NAMALWA (cell line): ENCODE measurements around the gene IL37.
"Not testable (repeated sequence)": the region's sequence is repeated elsewhere in the genome, so short reads cannot be mapped to it uniquely, and the experiment has no call there.

ENCODE experiments used
- DNase-seq: peaks from one replicate; pipeline ENCODE4 v3.0.0-alpha.2; 2015; ENCODE audit warnings: low spot score

Gene IL37

GRCh38 chr2:112889976-112890375, 21.0 kb upstream of the IL37 start:
- no peak for DNase-seq

GRCh38 chr2:112891385-112891831, 19.6 kb upstream of the IL37 start:
- no peak for DNase-seq

- DNase-seq: no peak
These were observed 17.2 kb upstream of the IL37 start for GRCh38 chr2:112893752-112894151.

GRCh38 chr2:112896909-112897623, 13.9 kb upstream of the IL37 start:
- DNase-seq: no peak

- no peak for DNase-seq
These were observed 13.4 kb upstream of the IL37 start for GRCh38 chr2:112897624-112897978.

- not testable (repeated sequence) for DNase-seq
These were observed 9.4 kb upstream of the IL37 start for GRCh38 chr2:112901431-112902065.

GRCh38 chr2:112902816-112903215, 8.1 kb upstream of the IL37 start:
- DNase-seq: no peak

- DNase-seq: no peak
These were observed 6.1 kb upstream of the IL37 start for GRCh38 chr2:112904883-112905282.

- DNase-seq: no peak
These were observed 4.7 kb upstream of the IL37 start for GRCh38 chr2:112906276-112906675.

- no peak for DNase-seq
These were observed 3.7 kb upstream of the IL37 start for GRCh38 chr2:112907001-112907949.

GRCh38 chr2:112908559-112908958, 2.4 kb upstream of the IL37 start:
- DNase-seq: peak; percentile 5

GRCh38 chr2:112910219-112910618, 746 bp upstream of the IL37 start:
- DNase-seq: no peak

- peak; percentile 12 for DNase-seq
These were observed 1.4 kb downstream of the IL37 start for GRCh38 chr2:112912403-112912802.

- no peak for DNase-seq
These were observed 4.6 kb downstream of the IL37 start for GRCh38 chr2:112915300-112916144.

- DNase-seq: no peak
These were observed 5.2 kb downstream of the IL37 start for GRCh38 chr2:112916145-112916571.

GRCh38 chr2:112916625-112917247, 5.8 kb downstream of the IL37 start:
- no peak for DNase-seq

- no peak for DNase-seq
These were observed 6.9 kb downstream of the IL37 start for GRCh38 chr2:112917856-112918255.

- DNase-seq: no peak
These were observed 7.3 kb downstream of the IL37 start for GRCh38 chr2:112918256-112918655.

- DNase-seq: no peak
These were observed 8.1 kb downstream of the IL37 start for GRCh38 chr2:112919086-112919485.

- DNase-seq: no peak
These were observed 10.1 kb downstream of the IL37 start for GRCh38 chr2:112920923-112921532.

GRCh38 chr2:112921982-112922381, 11.0 kb downstream of the IL37 start:
- DNase-seq: no peak
